Activated B cell treated with CpG ODN at 0.5 μM for 24 hours (primary cell): Measurements from ENCODE around the gene TMEM101. TPM values are rescaled to one million over a fixed set of nuclear protein-coding genes. Genes with fewer than 3 reads are reported as not detected.

Experiments used
- ATAC-seq: fragments of 200-7000 bp; cut with Tn5 transposase; one replicate; pipeline ENCODE4 v1.10.0; 2021; ENCODE audit warnings: low read depth, mild to moderate bottlenecking, moderate library complexity
- CTCF ChIA-PET: fragments of 350-600 bp; sonication (Branson Sonifier 250); formaldehyde crosslinking; loops from one replicate; lab custom pipeline; 2021; ENCODE audit warnings: antibody characterized with exemption; lab: Charles Lee
- POLR2A ChIA-PET: fragments of 350-600 bp; sonication (Branson Sonifier 250); formaldehyde crosslinking; loops from one replicate; lab custom pipeline; 2021; ENCODE audit warnings: antibody characterized with exemption; lab: Charles Lee
- DNase-seq: peaks from one replicate; pipeline ENCODE4 v3.0.0; 2022
- H3K27ac Mint-ChIP-seq: one replicate; pipeline ENCODE4 v1.8.0; 2020; ENCODE audit warnings: mixed read lengths
- H3K27me3 Mint-ChIP-seq: one replicate; pipeline ENCODE4 v1.8.0; 2021; ENCODE audit warnings: mixed read lengths
- H3K36me3 Mint-ChIP-seq: one replicate; pipeline ENCODE4 v1.8.0; 2021; ENCODE audit warnings: low read depth, mixed read lengths
- H3K4me1 Mint-ChIP-seq: one replicate; pipeline ENCODE4 v1.8.0; 2021; ENCODE audit warnings: mixed read lengths
- H3K4me3 Mint-ChIP-seq: one replicate; pipeline ENCODE4 v1.8.0; 2020; ENCODE audit warnings: mild to moderate bottlenecking, mixed read lengths
- H3K9me3 Mint-ChIP-seq: one replicate; pipeline ENCODE4 v1.8.0; 2020; ENCODE audit warnings: mixed read lengths
- CTCF ChIP-seq: fragments of 200-600 bp; IDR thresholded peaks from one replicate; pipeline ENCODE4 v1.8.0; 2022; ENCODE audit warnings: antibody characterized with exemption, mild to moderate bottlenecking
- intact Hi-C: fragments of 100-400 bp; cut with micrococcal nuclease; formaldehyde crosslinking; loops from one replicate; pipeline ENCODE4 v1.15.1; 2024
- total RNA-seq: library from RNA; stranded (reverse); gene quantifications from 2 replicates; pipeline ENCODE4 v1.2.3, GENCODE V29; 2022

Gene TMEM101
- total RNA-seq: 23.0 and 24.6 TPM in 2 replicates

- Mint-ChIP-seq H3K4me3 (peak within 1 kb of the TSS; percentile 100), H3K9me3 (no peaks in the 10 kb centered on the region), H3K27me3 (no peaks in the 10 kb centered on the region), H3K36me3 (peaks cover 15% of the 10 kb centered on the region), H3K4me1 (peaks cover 14% of the 10 kb centered on the region), H3K27ac (peak within 1 kb of the TSS; percentile 91)
- no peak for TF ChIP-seq CTCF
- ATAC-seq (peak; percentile 98), DNase-seq (peak; percentile 67)
- intact Hi-C loops: loop anchor here (1.0 to 10.0 kb wide), 4 partner anchors 8 to 490 kb away; partner anchors contain the start of genes G6PC3, GPATCH8 and TMUB2
- POLR2A ChIA-PET: interaction anchor here (0.6 to 2.2 kb wide), 7 partner anchors 29 to 531 kb away, joined by 3 to 16 read pairs (median 4); partner anchors contain the start of genes DHX8, G6PC3, GPATCH8 and HDAC5
- CTCF ChIA-PET: no interaction called here
These were observed at the start of gene TMEM101 for GRCh38 chr17:44014437-44015172. TSS of gene TMEM101 (minus strand) at chr17:44014963. CDS start at chr17:44014952, 11 bp downstream.

GRCh38 chr17:44063704-44064639 is 49.2 kb upstream of the TMEM101 start:
- DNase-seq: no peak
- H3K4me1 Mint-ChIP-seq: peaks cover 31% of the 10 kb centered on the region
- peak overlapping the region; percentile 15 for H3K4me3 Mint-ChIP-seq
- intact Hi-C loops: no loop called here
- POLR2A ChIA-PET: interaction anchor here (0.7 kb wide), 1 partner anchor 60 kb away, joined by 5 read pairs; no protein-coding TSS in a partner anchor
- H3K9me3 Mint-ChIP-seq: no peaks in the 10 kb centered on the region
- H3K27ac Mint-ChIP-seq: peak overlapping the region; percentile 56
- CTCF ChIA-PET: interaction anchor here (1.2 kb wide), 1 partner anchor 60 kb away, joined by 3 read pairs; the partner anchor contains the start of gene HDAC5
- TF ChIP-seq CTCF: no peak
- H3K36me3 Mint-ChIP-seq: peaks cover 52% of the 10 kb centered on the region
- no peaks in the 10 kb centered on the region for H3K27me3 Mint-ChIP-seq
- ATAC-seq: no peak

- intact Hi-C loops: no loop called here
- H3K4me1 Mint-ChIP-seq: peaks cover 30% of the 10 kb centered on the region
- H3K27me3 Mint-ChIP-seq: no peaks in the 10 kb centered on the region
- no peak for TF ChIP-seq CTCF
- no peak overlapping the region for H3K27ac Mint-ChIP-seq
- H3K4me3 Mint-ChIP-seq: no peak overlapping the region
- POLR2A ChIA-PET: no interaction called here
- H3K36me3 Mint-ChIP-seq: peaks cover 60% of the 10 kb centered on the region
- DNase-seq (no peak), ATAC-seq (no peak)
- CTCF ChIA-PET: no interaction called here
- H3K9me3 Mint-ChIP-seq: no peaks in the 10 kb centered on the region
These were observed 48.1 kb upstream of the TMEM101 start for GRCh38 chr17:44062871-44063270.

- ChIA-PET POLR2A (interaction anchor here (0.6 kb wide), 1 partner anchor 9 kb away, joined by 6 read pairs; no protein-coding TSS in a partner anchor), CTCF (no interaction called here)
- DNase-seq (no peak), ATAC-seq (no peak)
- Mint-ChIP-seq H3K27ac (no peak overlapping the region), H3K4me3 (no peak overlapping the region), H3K36me3 (peaks cover 62% of the 10 kb centered on the region), H3K27me3 (no peaks in the 10 kb centered on the region), H3K4me1 (peaks cover 16% of the 10 kb centered on the region), H3K9me3 (no peaks in the 10 kb centered on the region)
- no peak for TF ChIP-seq CTCF
- intact Hi-C loops: no loop called here
These were observed 46.7 kb upstream of the TMEM101 start for GRCh38 chr17:44061446-44061845.
